Measurements from ENCODE around the gene MOV10L1.

The MOV10L1 gene

DNA sequence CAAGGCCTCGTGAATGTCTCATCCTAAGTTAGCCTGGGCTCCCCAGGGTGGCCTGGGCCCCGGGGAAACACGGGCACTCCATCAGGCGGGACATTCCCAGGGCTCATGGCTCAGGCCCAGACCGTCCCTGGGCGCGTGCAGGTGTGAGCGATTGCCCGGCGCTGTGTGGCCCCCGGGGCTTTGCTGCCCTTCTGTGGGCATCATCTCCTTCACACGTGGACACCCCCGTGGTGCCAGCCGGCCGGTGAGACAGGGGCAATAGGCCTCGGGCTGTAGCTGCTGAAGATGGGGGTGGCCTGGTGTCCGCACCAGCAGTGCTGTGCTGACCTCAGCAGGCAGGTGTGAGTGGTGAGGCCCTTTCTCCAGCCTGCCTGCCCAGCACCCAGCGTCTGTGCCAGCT is 106.5 kb downstream of the MOV10L1 start:
- Histone ChIP-seq H3K27me3 (ENCODE audit: insufficient read depth, low read length, poor library complexity) (no peaks in the 10 kb centered on the region), H3K9ac (ENCODE audit: low read length) (no peak overlapping the region), H2BK5ac (ENCODE audit: low read length) (no peak overlapping the region), H3K36me3 (ENCODE audit: control insufficient read depth, insufficient read depth, low read length) (peaks cover 9% of the 10 kb centered on the region), H3K56ac (ENCODE audit: low read length) (no peak overlapping the region), H3K79me2 (ENCODE audit: control insufficient read depth, insufficient read depth, low read length) (peaks cover 6% of the 10 kb centered on the region), H3K4me2 (ENCODE audit: low read length) (no peak overlapping the region), H3K4me1 (ENCODE audit: control insufficient read depth, low read depth, low read length) (no peaks in the 10 kb centered on the region), H3K27ac (ENCODE audit: low read depth, low read length) (no peak overlapping the region), H3K23ac (ENCODE audit: low read length) (no peak overlapping the region), H2AK5ac (ENCODE audit: low read length) (no peak overlapping the region), H3K4me3 (ENCODE audit: low read length) (no peak overlapping the region), H4K5ac (ENCODE audit: low read length) (no peak overlapping the region), H3K79me1 (ENCODE audit: low read length) (peaks cover 5% of the 10 kb centered on the region), H2BK15ac (replicated peaks; ENCODE audit: low read depth) (no peak overlapping the region), H3K18ac (ENCODE audit: low read length) (no peak overlapping the region), H4K8ac (ENCODE audit: low read depth, low read length) (no peak overlapping the region), H3K4ac (ENCODE audit: low read depth, low read length) (no peak overlapping the region), H2BK120ac (ENCODE audit: low read depth, low read length) (no peak overlapping the region)
- no peak for DNase-seq
- WGBS (ENCODE audit: extremely low coverage, insufficient coverage, low lambda C conversion rate): no CpG with 5 or more reads among the region's 18 CpGs

GRCh38 chr22:50197000-50197800 is 107.4 kb downstream of the MOV10L1 start:
- no peak overlapping the region for H3K9ac ChIP-seq (ENCODE audit: low read length)
- H3K18ac ChIP-seq (ENCODE audit: low read length): no peak overlapping the region
- H4K5ac ChIP-seq (ENCODE audit: low read length): no peak overlapping the region
- H2BK15ac ChIP-seq (replicated peaks; ENCODE audit: low read depth): no peak overlapping the region
- no peak overlapping the region for H4K8ac ChIP-seq (ENCODE audit: low read depth, low read length)
- H3K27me3 ChIP-seq (ENCODE audit: insufficient read depth, low read length, poor library complexity): no peaks in the 10 kb centered on the region
- no peak overlapping the region for H2BK120ac ChIP-seq (ENCODE audit: low read depth, low read length)
- H3K4me1 ChIP-seq (ENCODE audit: control insufficient read depth, low read depth, low read length): peaks cover 3% of the 10 kb centered on the region
- no peak overlapping the region for H2AK5ac ChIP-seq (ENCODE audit: low read length)
- H3K56ac ChIP-seq (ENCODE audit: low read length): no peak overlapping the region
- DNase-seq: no peak
- no peak overlapping the region for H2BK5ac ChIP-seq (ENCODE audit: low read length)
- no CpG with 5 or more reads among the region's 23 CpGs for WGBS (ENCODE audit: extremely low coverage, insufficient coverage, low lambda C conversion rate)
- no peak overlapping the region for H3K4ac ChIP-seq (ENCODE audit: low read depth, low read length)
- H3K36me3 ChIP-seq (ENCODE audit: control insufficient read depth, insufficient read depth, low read length): peaks cover 9% of the 10 kb centered on the region
- no peak overlapping the region for H3K23ac ChIP-seq (ENCODE audit: low read length)
- H3K79me2 ChIP-seq (ENCODE audit: control insufficient read depth, insufficient read depth, low read length): peaks cover 6% of the 10 kb centered on the region
- H3K27ac ChIP-seq (ENCODE audit: low read depth, low read length): no peak overlapping the region
- H3K79me1 ChIP-seq (ENCODE audit: low read length): peaks cover 6% of the 10 kb centered on the region
- no peak overlapping the region for H3K4me3 ChIP-seq (ENCODE audit: low read length)
- no peak overlapping the region for H3K4me2 ChIP-seq (ENCODE audit: low read length)

GRCh38 chr22:50197856-50198623 is 108.2 kb downstream of the MOV10L1 start:
- no peak overlapping the region for H2BK5ac ChIP-seq (ENCODE audit: low read length)
- peaks cover 3% of the 10 kb centered on the region for H3K4me1 ChIP-seq (ENCODE audit: control insufficient read depth, low read depth, low read length)
- no peak overlapping the region for H3K18ac ChIP-seq (ENCODE audit: low read length)
- no peak overlapping the region for H3K27ac ChIP-seq (ENCODE audit: low read depth, low read length)
- DNase-seq: no peak
- no peak overlapping the region for H3K9ac ChIP-seq (ENCODE audit: low read length)
- peaks cover 9% of the 10 kb centered on the region for H3K36me3 ChIP-seq (ENCODE audit: control insufficient read depth, insufficient read depth, low read length)
- H3K79me2 ChIP-seq (ENCODE audit: control insufficient read depth, insufficient read depth, low read length): peaks cover 7% of the 10 kb centered on the region
- peaks cover 8% of the 10 kb centered on the region for H3K79me1 ChIP-seq (ENCODE audit: low read length)
- no peak overlapping the region for H3K23ac ChIP-seq (ENCODE audit: low read length)
- no peak overlapping the region for H3K56ac ChIP-seq (ENCODE audit: low read length)
- H4K8ac ChIP-seq (ENCODE audit: low read depth, low read length): no peak overlapping the region
- no peak overlapping the region for H2BK15ac ChIP-seq (replicated peaks; ENCODE audit: low read depth)
- H2BK120ac ChIP-seq (ENCODE audit: low read depth, low read length): no peak overlapping the region
- no peak overlapping the region for H3K4ac ChIP-seq (ENCODE audit: low read depth, low read length)
- H3K4me3 ChIP-seq (ENCODE audit: low read length): no peak overlapping the region
- H4K5ac ChIP-seq (ENCODE audit: low read length): no peak overlapping the region
- no peak overlapping the region for H3K4me2 ChIP-seq (ENCODE audit: low read length)
- H3K27me3 ChIP-seq (ENCODE audit: insufficient read depth, low read length, poor library complexity): no peaks in the 10 kb centered on the region
- no CpG with 5 or more reads among the region's 61 CpGs for WGBS (ENCODE audit: extremely low coverage, insufficient coverage, low lambda C conversion rate)
- no peak overlapping the region for H2AK5ac ChIP-seq (ENCODE audit: low read length)

DNA sequence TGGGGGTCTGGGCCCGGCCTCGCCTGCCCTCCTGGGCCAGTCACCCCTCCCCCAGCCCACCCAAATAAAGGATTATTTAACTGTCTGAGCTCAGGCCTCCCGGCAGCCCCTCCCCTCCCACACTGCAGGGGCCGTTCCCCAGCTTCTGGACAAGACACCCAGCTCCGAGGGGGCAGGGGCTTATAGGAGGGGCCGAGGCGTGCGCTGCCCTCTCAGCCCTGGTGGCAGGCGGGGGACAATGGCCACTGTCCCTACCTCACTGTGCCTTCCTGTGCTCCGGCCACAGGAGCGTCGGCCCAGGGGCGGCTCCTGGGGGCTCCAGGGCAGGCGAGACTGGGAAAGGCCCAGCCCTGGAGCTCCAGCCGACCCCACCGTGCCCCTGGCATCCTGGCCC is 108.8 kb downstream of the MOV10L1 start:
- WGBS (ENCODE audit: extremely low coverage, insufficient coverage, low lambda C conversion rate): no CpG with 5 or more reads among the region's 16 CpGs

DNA sequence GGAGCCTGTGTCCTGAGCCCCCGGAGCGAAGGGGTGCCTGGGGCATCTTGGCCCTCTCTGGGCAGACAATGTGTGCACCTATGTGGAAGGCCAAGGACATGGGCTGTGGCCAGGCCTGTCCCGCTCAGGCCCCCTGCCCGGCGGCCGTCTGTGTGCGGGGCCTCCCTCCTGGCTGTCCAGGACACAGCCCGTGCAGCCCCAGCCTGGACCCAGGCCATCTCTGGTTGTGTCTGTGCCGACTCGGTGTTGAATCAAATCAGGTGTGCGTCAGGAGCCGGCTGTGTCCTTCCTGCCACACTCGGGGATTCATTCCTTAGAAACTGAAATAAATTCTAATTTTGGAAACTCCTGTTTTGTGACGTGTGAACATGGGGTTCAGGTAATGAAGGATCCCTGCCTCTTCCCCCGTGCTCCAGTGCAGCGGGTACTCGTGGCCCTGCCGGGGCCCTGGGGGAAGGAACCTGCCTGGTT is 109.5 kb downstream of the MOV10L1 start:
- peaks cover 7% of the 10 kb centered on the region for H3K79me2 ChIP-seq (ENCODE audit: control insufficient read depth, insufficient read depth, low read length)
- H3K79me1 ChIP-seq (ENCODE audit: low read length): peaks cover 12% of the 10 kb centered on the region
- no peak for DNase-seq
- H4K5ac ChIP-seq (ENCODE audit: low read length): no peak overlapping the region
- H3K18ac ChIP-seq (ENCODE audit: low read length): no peak overlapping the region
- H2BK5ac ChIP-seq (ENCODE audit: low read length): no peak overlapping the region
- no peak overlapping the region for H2BK120ac ChIP-seq (ENCODE audit: low read depth, low read length)
- peak overlapping the region; percentile 5 for H3K4me2 ChIP-seq (ENCODE audit: low read length)
- no peak overlapping the region for H3K4ac ChIP-seq (ENCODE audit: low read depth, low read length)
- H3K56ac ChIP-seq (ENCODE audit: low read length): peak overlapping the region; percentile 50
- no peak overlapping the region for H2AK5ac ChIP-seq (ENCODE audit: low read length)
- peaks cover 4% of the 10 kb centered on the region for H3K36me3 ChIP-seq (ENCODE audit: control insufficient read depth, insufficient read depth, low read length)
- no peak overlapping the region for H3K4me3 ChIP-seq (ENCODE audit: low read length)
- peak overlapping the region; percentile 3 for H3K9ac ChIP-seq (ENCODE audit: low read length)
- WGBS (ENCODE audit: extremely low coverage, insufficient coverage, low lambda C conversion rate): no CpG with 5 or more reads among the region's 18 CpGs
- H2BK15ac ChIP-seq (replicated peaks; ENCODE audit: low read depth): no peak overlapping the region
- no peaks in the 10 kb centered on the region for H3K27me3 ChIP-seq (ENCODE audit: insufficient read depth, low read length, poor library complexity)
- H3K4me1 ChIP-seq (ENCODE audit: control insufficient read depth, low read depth, low read length): peaks cover 3% of the 10 kb centered on the region
- H3K27ac ChIP-seq (ENCODE audit: low read depth, low read length): no peak overlapping the region
- H3K23ac ChIP-seq (ENCODE audit: low read length): no peak overlapping the region
- H4K8ac ChIP-seq (ENCODE audit: low read depth, low read length): no peak overlapping the region

More for the DNA sequence above, 108.8 kb downstream of the MOV10L1 start:
- Histone ChIP-seq H3K4me2 (ENCODE audit: low read length) (no peak overlapping the region), H4K8ac (ENCODE audit: low read depth, low read length) (no peak overlapping the region), H3K79me2 (ENCODE audit: control insufficient read depth, insufficient read depth, low read length) (peaks cover 7% of the 10 kb centered on the region), H2BK5ac (ENCODE audit: low read length) (no peak overlapping the region), H3K9ac (ENCODE audit: low read length) (no peak overlapping the region), H4K5ac (ENCODE audit: low read length) (no peak overlapping the region), H3K27me3 (ENCODE audit: insufficient read depth, low read length, poor library complexity) (no peaks in the 10 kb centered on the region), H3K4ac (ENCODE audit: low read depth, low read length) (no peak overlapping the region), H3K27ac (ENCODE audit: low read depth, low read length) (no peak overlapping the region), H3K36me3 (ENCODE audit: control insufficient read depth, insufficient read depth, low read length) (peaks cover 8% of the 10 kb centered on the region), H3K23ac (ENCODE audit: low read length) (no peak overlapping the region), H2AK5ac (ENCODE audit: low read length) (no peak overlapping the region), H3K4me3 (ENCODE audit: low read length) (no peak overlapping the region), H3K4me1 (ENCODE audit: control insufficient read depth, low read depth, low read length) (peaks cover 3% of the 10 kb centered on the region), H3K56ac (ENCODE audit: low read length) (no peak overlapping the region), H3K79me1 (ENCODE audit: low read length) (peaks cover 12% of the 10 kb centered on the region), H2BK120ac (ENCODE audit: low read depth, low read length) (no peak overlapping the region), H2BK15ac (replicated peaks; ENCODE audit: low read depth) (no peak overlapping the region), H3K18ac (ENCODE audit: low read length) (no peak overlapping the region)
- no peak for DNase-seq

Measured in mesendoderm (in vitro differentiated cells).